ENCODE results near the gene GLRX5. TPM values are rescaled to one million over a fixed set of nuclear protein-coding genes. Genes with fewer than 3 reads are reported as not detected.

The GLRX5 gene
- total and polyA plus RNA-seq, 8 donors = 8.8 to 22.9 (median 14.6) TPM

DNA sequence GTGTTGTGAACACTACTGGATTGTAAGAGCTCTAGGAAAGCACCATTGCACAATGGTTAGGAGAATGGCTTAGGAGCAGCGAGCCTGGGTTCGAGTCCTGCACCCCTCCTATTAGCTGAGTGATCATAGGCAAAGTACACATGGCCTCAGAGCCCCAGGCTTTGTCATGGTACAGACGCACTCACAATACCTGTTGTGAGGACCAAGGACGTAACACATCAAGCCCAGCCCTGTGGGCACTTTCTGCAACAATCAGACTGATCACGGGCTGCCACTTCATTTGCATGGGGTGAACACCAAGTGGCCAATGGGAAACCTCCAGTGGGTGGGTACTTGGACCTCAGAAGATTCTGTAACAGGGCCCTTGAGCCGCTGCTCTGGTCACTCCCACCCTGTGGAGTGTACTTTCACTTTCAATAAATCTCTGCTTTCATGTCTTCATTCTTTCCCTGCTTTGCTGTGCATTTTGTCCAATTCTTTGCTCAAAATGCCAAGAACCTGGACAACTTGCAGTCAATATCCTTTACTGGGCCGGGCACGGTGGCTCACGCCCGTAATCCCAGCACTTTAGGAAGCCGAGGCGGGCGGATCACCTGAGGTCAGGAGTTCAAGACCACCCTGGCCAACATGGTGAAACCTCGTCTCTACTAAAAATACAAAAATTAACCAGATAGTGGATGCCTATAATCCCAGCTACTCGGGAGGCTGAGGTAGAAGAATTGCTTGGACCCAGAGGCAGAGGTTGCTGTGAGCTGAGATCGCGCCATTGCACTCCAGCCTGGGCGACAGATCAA lies 28.2 kb downstream of the GLRX5 start:
- FAIRE-seq (no peak), ATAC-seq (no peak), DNase-seq (no peak)
- TF ChIP-seq, protein P1, sequence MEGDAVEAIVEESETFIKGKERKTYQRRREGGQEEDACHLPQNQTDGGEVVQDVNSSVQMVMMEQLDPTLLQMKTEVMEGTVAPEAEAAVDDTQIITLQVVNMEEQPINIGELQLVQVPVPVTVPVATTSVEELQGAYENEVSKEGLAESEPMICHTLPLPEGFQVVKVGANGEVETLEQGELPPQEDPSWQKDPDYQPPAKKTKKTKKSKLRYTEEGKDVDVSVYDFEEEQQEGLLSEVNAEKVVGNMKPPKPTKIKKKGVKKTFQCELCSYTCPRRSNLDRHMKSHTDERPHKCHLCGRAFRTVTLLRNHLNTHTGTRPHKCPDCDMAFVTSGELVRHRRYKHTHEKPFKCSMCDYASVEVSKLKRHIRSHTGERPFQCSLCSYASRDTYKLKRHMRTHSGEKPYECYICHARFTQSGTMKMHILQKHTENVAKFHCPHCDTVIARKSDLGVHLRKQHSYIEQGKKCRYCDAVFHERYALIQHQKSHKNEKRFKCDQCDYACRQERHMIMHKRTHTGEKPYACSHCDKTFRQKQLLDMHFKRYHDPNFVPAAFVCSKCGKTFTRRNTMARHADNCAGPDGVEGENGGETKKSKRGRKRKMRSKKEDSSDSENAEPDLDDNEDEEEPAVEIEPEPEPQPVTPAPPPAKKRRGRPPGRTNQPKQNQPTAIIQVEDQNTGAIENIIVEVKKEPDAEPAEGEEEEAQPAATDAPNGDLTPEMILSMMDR (IDR thresholded peaks at IDR 0.05) = no peak
- 86 to 87% methylated on average over 18 of the region's 18 CpGs for WGBS, 2 donors
- H3K27me3 ChIP-seq = no peaks in the 10 kb centered on the region
- no peak overlapping the region for H3K27ac ChIP-seq
- intact Hi-C loops (cut with DNase I) = loop anchor here in 2 of 3 donors (5.0 to 10.0 kb wide), 3 partner anchors 212 to 429 kb away; no protein-coding TSS in a partner anchor
- no peaks in the 10 kb centered on the region for H3K36me3 ChIP-seq
- H3K9me3 ChIP-seq = no peaks in the 10 kb centered on the region
- H3K4me1 ChIP-seq = peaks cover 0 to 7% (median 3%) of the 10 kb centered on the region in 3 donors
- H3K4me3 ChIP-seq = no peak overlapping the region

DNA sequence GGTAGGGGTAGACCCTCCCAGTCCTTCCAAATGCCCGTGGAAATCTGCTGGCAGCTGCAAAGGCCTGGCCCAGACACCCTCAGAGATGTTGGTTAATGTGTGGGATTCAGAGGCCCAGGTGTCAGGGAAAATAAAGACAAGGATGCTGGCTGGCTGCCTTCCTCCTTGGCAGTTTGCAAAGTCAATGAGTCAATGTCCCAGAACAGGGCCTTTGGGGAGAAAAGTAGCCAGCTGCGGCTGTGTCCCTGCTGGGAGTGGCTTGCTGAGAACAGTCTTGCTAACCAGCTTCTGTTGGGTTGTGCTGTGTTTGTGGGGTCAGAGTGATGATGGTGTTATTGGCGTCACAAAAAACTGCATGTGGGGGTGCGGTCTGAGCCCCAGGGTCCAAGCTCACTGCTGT lies 29.2 kb downstream of the GLRX5 start:
- no peaks in the 10 kb centered on the region for H3K27me3 ChIP-seq
- ATAC-seq (peak; percentile 48 to 67 (median 60)), FAIRE-seq (no peak), DNase-seq (peak in 5 of 6 donors; percentile 43 to 83 (median 80))
- H3K4me1 ChIP-seq = peaks cover 0 to 7% (median 3%) of the 10 kb centered on the region in 3 donors
- H3K9me3 ChIP-seq = no peaks in the 10 kb centered on the region
- H3K27ac ChIP-seq = no peak overlapping the region
- intact Hi-C loops (cut with DNase I) = loop anchor here in 2 of 3 donors (5.0 to 10.0 kb wide), 3 partner anchors 211 to 428 kb away; no protein-coding TSS in a partner anchor
- no peak overlapping the region for H3K4me3 ChIP-seq
- no peaks in the 10 kb centered on the region for H3K36me3 ChIP-seq
- TF ChIP-seq, protein P1 (IDR thresholded peaks at IDR 0.05) = no peak
- 38 to 56% methylated on average over 4 of the region's 4 CpGs for WGBS, 2 donors

DNA sequence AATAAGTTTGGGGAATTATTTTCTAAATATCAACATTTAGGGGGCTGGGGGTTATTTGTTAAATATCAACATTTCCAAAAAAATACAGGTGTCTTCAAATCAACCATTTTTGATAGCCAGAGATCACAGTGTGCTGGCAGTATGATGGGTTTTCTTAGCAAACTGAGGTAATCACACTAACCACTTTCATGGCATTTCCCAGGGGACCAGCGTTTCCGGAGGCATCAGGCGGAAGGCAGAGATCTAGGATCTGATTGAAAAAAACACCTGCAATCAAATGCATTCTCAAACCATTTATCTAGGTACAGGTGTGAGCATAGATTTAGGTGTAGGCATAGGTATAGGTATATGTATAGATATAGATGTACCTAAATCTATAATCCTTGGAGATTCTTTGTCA lies 34.6 kb downstream of the GLRX5 start:
- H3K27me3 ChIP-seq = no peaks in the 10 kb centered on the region
- no peak for FAIRE-seq
- no peak overlapping the region for H3K27ac ChIP-seq
- H3K4me3 ChIP-seq = no peak overlapping the region
- ATAC-seq = no peak
- peaks cover 0 to 3% (median under 1%) of the 10 kb centered on the region in 3 donors for H3K4me1 ChIP-seq
- WGBS, 2 donors = 84 to 90% methylated on average over 3 of the region's 3 CpGs
- H3K9me3 ChIP-seq = no peaks in the 10 kb centered on the region
- TF ChIP-seq, protein P1 (IDR thresholded peaks at IDR 0.05) = no peak
- no peak for DNase-seq
- intact Hi-C loops (cut with DNase I) = loop anchor here in 1 of 3 donors (10.0 kb wide), 2 partner anchors 205 to 415 kb away; no protein-coding TSS in a partner anchor
- no peaks in the 10 kb centered on the region for H3K36me3 ChIP-seq

DNA sequence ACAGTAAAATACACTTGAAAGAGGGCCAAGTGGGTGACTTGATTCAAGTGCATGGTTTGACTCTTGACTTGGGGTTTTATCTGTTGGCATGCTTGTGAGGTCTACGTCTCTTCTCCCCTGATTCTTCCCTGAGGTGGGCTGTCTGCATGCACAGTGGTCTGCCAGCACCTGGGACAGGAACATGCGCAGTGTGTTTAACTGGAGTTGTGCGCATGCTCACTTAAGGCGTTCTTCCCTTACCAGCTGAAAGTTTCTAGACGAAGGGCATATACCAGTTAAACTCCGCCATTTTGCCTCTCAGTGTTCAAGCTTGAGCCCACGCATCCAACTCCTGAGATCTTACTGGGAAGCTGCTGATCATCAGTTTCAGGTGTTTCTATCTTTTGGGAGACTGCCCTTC lies 38.5 kb downstream of the GLRX5 start:
- H3K4me3 ChIP-seq = no peak overlapping the region
- intact Hi-C loops (cut with DNase I) = no loop called here
- H3K27me3 ChIP-seq = no peaks in the 10 kb centered on the region
- TF ChIP-seq, protein P1 (IDR thresholded peaks at IDR 0.05) = no peak
- no peaks in the 10 kb centered on the region for H3K4me1 ChIP-seq
- 90 to 93% methylated on average over 7 of the region's 7 CpGs for WGBS, 2 donors
- no peak for ATAC-seq
- H3K36me3 ChIP-seq = no peaks in the 10 kb centered on the region
- H3K27ac ChIP-seq = no peak overlapping the region
- DNase-seq = no peak
- H3K9me3 ChIP-seq = no peaks in the 10 kb centered on the region
- FAIRE-seq = no peak
